GM21723 (cell line): Measurements from ENCODE around the gene S100A5.
"Not testable (repeated sequence)": the region's sequence is repeated elsewhere in the genome, so short reads cannot be mapped to it uniquely, and the experiment has no call there.

ENCODE experiments used
- ATAC-seq: cut with Tn5 transposase; IDR thresholded peaks from one replicate; pipeline ENCODE4 v1.9.1; 2021; ENCODE audit warnings: mild to moderate bottlenecking, moderate library complexity; ENCODE audit not compliant: unreplicated experiment

Gene S100A5, protein sequence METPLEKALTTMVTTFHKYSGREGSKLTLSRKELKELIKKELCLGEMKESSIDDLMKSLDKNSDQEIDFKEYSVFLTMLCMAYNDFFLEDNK

DNA sequence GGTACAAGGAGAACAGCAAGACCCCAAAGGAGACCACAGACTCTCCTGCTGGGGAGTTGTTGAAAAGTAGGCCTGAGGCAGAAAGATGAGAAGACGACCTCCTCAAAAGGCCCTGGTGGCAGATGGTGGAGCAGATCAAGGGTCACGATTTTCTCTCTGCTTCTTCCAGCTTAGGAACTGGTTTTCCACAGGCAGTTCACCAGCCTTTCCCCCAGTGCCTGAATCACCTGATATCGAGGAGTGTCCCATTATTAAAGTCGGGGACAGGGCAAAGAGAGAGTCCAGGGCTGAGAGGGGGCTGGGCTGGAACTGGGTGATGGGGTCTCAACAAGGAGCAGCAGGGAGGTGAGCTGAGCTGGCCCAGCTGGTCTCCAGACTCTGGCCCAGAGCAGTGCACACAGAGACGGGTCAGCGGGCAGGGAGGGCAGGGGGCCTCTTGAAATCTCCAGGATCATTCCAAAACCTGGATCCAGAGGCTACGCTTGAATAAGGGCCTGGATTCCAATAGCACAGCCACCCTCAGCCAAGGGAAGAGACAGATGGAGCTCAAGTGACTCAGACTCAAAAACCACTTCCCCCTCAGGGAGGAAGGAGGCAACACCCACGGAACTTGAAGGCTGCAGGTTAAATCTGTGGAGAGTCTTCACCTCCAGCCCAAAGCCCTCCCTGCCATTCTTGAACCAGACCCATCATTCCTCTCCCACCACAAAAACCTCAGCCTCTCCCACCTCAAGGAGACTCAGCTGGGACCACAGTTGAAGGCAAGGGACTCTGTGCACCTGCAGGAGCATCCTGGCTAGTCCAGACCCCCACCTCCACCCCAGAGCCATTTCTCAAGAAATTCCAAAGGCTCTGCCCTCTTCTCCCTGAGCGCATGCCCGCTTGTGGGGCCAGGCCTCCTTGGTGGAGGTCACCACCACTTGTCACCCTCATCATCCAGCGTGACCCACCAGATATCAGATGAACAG, at the start of gene S100A5:
TSS of gene S100A5 (minus strand) at position 541 of the 968 bp plus-strand sequence. CDS start 743 bp downstream, outside the sequence.
- ATAC-seq = no peak

DNA sequence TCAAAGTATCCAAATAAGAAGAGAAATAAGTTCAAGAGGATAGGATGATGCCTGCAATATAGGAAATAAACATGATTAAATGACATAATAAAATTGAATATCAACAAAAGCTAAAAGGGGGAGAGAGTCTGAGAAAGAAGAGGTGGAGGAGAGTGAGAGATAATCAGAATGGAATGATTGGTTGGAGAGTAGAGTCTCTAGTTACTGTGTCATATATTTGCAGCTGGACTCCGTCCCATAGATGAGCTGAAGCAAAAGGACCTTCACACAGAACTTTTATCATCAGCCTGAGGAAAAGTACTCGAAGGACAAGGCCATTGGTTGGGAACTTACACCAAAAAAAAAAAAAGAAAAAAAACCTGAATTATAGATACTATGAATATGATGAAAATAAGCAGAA, 47.7 kb upstream of the S100A5 start:
- ATAC-seq = no peak

DNA sequence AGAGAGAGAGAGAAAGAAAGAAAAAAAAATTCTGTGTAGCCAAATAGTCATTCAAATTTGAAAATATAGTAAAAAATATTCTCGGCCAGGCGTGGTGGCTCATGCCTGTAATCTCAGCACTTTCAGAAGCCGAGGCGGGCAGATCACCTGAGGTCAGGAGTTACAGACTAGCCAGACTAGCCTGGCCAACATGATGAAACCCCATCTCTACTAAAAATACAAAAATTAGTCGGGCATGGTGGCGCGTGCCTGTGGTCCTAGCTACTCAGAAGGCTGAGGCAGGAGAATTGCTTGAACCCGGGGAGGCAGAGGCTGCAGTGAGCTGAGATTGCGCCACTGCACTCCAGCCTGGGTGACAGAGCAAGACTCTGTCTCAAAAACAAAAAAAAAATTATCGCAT, 47.3 kb upstream of the S100A5 start:
- not testable (repeated sequence) for ATAC-seq

DNA sequence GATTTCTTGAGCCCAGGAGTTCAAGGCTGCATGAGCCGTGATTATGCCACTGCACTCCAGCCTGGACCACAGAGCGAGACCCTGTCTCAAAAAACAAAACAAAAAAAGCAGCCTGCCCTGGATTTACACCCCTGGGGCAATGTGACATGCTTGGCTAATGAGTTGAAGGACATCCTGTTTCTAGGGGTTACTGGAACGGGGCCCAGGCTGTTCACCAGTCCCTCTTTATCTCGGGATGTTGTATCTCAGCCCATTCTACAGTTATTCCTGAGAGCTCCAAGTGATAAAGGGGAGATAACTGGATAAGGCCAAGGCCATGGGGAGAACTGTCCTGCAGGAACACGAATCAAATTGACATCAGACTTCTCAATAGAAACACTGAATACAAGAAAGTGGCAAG, 46.6 kb upstream of the S100A5 start:
- ATAC-seq = no peak

DNA sequence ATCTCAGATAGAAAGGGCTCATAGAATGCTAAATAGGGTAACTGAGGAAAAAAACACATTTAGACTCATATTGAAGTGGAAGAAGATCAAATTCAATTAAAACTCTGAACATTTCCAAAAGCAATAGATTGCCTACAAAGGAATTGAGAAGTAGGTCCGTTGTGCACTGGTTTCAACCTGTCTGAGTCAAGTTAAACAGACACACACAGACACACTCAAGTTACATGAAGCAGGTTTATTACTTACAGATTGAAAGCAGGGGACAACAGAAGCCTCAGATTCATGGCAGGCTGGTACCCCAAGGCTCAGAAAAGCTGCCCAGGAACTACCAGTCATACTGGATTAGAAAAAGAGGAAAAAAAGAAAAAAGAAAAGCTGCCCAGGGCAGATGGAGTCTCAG, 45.6 kb upstream of the S100A5 start:
- no peak for ATAC-seq

DNA sequence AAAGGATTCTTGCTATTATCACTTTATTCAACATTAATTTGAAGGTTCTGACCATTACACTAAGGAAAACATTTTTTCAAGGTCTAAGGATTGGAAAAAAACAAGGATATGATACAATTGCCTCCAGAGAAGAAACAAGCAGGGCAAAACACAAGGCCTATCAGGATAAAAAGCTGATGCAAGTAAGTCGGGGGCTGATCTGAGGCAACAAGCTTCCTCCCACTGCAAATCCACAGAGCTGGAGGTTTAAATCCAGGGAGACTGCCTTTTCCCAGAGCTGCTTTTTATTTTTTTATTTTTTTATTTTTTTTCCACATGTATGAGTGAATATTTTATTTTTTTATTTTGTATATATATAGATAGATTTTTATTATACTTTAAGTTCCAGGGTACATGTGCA, 44.3 kb upstream of the S100A5 start:
- ATAC-seq = no peak

DNA sequence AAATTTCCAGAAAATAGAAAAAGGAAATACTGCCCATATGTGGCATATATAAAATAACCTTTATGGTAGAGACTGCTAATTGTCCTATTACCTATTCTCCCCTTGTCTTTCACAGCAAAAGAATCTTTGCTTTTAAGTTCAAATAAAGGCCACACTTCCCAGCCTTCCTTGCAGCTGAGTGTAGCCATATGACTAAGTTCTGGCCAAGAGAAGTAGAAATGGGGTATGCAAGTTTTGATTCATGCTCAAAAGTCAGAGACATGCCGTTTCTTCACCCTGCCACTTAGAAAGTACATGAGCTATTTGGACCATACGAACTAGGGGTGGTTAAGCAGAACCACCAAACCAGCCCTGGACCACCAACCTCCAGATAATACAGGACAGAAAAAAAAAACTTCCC, 43.2 kb upstream of the S100A5 start:
- no peak for ATAC-seq

DNA sequence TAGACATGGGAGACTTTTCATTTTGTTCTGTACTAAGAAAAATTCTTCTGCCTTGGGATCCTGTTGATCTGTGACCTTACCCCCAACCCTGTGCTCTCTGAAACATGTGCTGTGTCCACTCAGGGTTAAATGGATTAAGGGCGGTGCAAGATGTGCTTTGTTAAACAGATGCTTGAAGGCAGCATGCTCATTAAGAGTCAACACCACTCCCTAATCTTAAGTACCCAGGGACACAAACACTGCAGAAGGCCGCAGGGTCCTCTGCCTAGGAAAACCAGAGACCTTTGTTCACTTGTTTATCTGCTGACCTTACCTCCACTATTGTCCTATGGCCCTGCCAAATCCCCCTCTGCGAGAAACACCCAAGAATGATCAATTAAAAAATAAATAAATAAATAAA, 42.8 kb upstream of the S100A5 start:
- not testable (repeated sequence) for ATAC-seq

DNA sequence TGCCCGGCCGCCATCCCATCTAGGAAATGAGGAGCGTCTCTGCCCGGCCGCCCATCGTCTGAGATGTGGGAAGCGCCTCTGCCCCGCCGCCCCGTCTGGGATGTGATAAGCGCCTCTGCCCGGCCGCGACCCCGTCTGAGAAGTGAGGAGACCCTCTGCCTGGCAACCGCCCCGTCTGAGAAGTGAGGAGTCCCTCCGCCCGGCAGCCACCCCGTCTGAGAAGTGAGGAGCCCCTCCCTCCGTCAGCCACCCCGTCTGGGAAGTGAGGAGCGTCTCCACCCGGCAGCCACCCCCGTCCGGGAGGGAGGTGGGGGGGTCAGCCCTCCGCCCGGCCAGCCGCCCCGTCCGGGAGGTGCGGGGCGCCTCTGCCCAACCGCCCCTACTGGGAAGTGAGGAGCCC, 42.1 kb upstream of the S100A5 start:
- ATAC-seq = not testable (repeated sequence)

DNA sequence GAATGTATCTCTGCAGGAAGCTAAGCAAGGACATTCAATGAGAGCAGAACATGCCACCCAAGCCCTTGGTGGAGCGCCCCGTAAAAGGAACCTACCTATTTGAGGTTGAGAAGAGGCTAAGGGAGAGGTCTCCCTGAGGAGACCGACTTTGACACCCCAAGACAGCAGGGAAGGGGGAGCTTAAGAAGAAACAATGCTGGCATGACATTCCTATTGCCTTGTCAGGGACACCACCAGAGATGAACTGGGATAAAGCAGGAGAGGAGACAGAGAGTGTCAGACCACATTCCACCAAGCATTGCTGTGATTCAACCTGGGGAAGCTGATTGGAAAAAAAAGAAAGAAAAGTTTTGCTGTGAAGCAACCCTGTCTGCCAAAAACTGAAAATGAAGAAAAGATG, 38.2 kb upstream of the S100A5 start:
- no peak for ATAC-seq

DNA sequence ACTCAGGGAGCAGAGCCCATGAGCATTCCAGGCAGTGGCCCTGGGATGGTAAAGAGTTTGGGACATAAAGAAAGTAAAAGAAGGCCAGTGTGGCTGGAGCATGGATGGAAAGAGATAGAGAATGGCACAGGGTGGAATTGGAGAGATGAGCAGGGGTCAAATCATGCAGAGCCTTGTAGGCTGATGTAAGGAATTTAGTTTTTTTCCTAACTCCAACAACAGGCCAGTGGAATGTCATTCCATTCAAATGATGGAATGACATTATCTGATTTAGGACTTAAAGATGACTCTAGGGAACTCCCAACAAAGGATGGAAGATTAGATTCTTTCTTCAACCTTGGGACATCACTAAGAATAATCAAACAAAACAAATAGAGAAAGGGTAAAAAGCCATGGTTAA, 37.8 kb upstream of the S100A5 start:
- no peak for ATAC-seq

DNA sequence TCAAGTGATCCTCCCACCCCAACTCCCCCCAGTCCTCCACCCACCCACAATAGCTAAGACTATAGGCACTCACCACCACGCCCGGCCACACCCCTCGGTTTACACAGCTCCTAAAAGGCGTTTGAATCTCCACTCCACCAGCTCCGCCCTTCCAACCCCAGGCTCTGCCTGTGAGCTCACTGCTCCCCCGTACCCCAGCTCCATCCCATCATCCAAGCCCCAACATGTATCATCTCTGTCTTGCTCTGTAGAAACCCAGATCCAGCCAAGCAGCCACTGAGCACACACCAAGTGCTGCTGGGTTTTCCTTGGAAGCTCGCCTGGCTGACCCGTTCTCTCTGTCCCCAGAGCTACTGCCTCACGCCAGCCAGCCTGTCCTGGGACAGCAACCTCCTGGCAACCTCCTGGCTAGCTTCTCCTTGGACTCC, 36.9 kb upstream of the S100A5 start:
- ATAC-seq = no peak

DNA sequence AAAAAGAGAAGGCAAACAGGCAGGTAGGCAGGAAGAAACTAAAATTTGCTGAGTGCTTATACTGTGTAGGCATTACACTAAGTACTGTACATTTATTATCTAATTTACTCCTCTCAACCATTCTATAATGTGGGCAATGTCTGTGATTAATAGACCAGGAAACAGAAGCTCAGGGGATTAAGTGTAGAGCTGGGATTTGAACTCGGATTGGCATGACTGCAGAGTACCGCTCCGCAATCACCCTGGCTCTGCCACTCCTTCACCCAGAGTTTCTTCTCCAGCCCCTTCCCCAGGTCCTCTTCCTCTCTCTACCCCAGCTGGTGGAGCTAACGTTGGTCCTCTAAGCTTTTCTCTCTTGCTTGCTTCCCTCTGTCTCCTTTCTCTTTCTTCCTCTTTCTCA, 36.4 kb upstream of the S100A5 start:
- no peak for ATAC-seq

DNA sequence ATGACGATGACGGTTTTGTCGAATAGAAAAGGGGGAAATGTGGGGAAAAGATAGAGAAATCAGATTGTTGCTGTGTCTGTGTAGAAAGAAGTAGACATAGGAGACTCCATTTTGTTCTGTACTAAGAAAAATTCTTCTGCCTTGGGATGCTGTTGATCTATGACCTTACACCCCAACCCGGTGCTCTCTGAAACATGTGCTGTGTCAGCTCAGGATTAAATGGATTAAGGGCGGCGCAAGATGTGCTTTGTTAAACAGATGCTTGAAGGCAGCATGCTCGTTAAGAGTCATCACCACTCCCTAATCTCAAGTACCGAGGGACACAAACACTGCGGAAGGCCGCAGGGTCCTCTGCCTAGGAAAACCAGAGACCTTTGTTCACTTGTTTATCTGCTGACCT, 34.8 kb upstream of the S100A5 start:
- not testable (repeated sequence) for ATAC-seq

DNA sequence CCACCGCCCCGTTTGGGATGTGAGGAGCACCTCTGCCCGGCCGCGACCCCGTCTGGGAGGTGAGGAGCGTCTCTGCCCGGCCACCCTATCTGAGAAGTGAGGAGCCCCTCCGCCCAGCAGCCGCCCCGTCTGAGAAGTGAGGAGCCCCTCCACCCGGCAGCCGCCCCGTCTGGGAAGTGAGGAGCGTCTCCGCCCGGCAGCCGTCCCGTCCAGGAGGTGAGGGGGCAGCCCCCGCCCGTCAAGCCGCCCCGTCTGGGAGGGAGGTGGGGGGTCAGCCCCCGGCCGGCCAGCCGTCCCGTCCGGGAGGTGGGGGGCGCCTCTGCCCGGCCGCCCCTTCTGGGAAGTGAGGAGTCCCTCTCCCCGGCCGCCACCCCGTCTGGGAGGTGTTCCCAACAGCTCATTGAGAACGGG, 34.4 kb upstream of the S100A5 start:
- ATAC-seq = not testable (repeated sequence)

DNA sequence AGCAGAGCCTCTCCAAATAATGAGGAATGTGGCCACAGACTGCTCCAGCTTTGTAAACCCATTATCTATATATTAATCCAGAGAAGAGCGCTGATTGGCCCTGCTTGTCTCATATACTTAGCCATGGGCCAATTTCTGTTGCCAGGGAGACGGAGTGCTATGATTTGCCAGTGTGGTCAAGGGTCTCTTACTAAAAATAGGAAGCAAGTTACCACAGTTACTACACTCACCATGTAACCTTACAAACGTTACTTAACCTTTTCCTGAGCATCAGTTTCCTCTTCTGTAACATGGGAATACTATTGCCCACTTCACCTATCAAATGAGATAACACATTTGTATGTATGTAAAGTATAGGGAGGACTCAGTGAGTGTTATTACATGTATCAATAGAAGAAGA, 32.6 kb upstream of the S100A5 start:
- no peak for ATAC-seq

DNA sequence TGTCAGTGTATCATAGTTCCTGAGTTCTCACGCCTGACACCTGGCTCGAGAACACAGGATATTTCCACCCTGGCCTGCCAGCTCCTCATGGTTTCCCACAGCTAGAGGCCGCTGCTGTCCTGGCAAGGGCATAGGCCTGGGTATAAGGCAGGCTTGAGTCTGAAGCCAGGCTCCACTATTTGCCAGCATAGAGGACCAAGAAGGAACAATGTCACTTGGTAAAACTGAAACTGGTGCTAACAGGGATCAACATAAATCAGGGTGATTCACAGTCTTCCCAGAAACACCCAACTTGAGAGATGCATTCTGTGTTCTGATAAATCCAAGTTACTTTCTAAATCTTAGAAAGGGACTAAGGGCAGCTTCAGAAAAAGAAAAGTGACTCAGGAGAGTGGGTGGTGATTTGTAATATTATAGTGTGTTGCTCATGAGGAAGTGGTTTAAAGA, 31.9 kb upstream of the S100A5 start:
- peak; percentile 78 for ATAC-seq

DNA sequence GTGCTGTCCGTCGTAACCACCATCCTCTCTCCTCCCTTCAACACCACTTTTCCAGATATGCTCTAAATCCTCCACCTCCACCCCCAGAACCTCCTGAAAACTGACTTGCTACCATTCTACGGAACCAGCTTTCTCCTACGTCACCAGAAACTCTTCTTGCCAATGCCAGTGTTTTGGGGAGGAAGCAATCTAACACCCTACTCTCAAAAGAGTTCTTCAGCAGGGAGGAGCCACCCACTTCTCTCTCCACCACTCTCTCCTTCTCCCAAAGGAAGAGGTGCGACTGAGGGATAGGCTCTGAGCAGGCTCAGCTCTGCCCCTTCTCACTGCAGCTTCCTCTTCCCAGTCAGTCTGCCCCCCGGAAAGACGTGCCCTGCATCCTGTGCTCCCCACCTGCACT, 31.0 kb upstream of the S100A5 start:
- no peak for ATAC-seq

DNA sequence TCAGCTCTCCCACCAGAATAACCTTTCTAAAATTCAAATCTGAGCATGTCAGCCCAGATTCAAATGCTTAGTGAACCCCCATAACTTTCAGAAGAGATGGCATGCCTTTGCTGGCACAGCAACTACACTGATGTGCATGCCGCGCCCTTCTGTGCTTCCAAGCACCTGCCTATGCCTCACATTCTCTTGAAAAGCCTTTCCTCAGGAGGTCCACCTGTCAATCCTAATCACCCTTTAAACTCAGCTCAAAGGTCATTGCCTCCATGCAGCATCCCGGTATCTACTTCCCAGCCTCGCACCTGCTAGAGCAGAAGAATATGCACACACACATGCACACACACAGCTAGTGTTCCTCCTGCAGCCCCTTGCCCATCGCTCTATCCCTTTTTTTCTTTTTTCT, 30.1 kb upstream of the S100A5 start:
- no peak for ATAC-seq

DNA sequence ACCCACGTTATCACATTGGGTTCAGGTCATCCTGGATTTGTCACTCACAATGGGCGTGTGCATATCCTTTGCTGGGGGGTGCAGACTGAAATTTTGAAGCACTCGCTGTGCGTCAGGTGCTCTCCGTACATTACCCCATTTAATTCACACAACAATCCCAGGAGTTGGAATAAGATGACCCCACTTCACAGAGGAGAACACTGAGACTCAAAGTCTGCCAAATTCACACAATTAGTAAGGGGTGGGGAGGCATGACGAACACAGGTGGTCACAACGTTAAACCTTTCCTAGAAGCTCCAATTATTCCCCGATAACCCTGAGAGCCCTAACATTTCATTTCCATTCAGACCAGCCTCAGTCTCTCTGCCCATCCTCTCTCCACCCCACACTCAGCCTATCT, 28.7 kb upstream of the S100A5 start:
- ATAC-seq = no peak

DNA sequence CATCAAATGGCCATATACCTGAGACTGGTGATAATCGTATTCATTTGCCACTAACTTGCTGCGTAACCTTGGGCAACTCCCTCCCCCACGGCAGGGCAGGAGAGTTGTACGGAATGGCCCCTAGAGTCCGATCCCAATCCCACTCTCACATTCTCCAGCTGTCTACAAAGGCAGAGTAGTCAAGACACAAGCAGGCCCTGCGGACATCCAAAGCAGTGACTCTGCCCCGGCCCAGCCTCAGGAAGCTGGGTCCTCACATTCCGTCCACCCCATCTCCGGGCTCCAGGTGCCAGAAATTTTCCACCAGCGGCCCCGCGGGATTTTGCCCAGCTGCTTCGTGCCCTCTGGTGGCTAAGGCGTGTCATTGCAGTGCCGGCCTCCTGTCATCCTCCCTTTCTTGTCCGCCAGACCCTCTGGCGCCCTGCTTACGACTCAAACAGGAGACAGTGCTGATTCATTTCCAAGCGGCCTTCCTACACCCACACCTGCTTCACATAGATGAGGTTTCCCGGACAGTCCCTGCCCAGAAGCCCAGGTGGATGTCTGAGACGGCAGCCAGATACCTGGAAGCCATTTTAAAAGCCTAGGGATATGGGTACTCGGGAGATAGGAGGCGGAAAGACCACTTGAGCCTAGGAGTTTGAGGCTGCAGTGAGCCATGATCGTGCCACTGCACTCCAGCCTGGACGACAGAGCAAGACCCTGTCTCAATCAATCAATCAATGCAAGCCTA, 27.8 kb upstream of the S100A5 start:
- no peak for ATAC-seq
